ENCODE data around the gene PACRG. TPM values are rescaled to one million over a fixed set of nuclear protein-coding genes. Genes with fewer than 3 reads are reported as not detected.

PACRG gene
- total RNA-seq, 1 experiment from 2014 or later, result 0.59 TPM

- no TSS peak for BruUV-seq (replicated peaks)
- CTCF ChIA-PET, result no interaction called here
- in situ Hi-C loops (cut with HindIII; ENCODE audit: low pct_unique_long_range_greater_than_20kb, low sequenced_read_pairs), result no loop called here
- no peak overlapping the region for H3K27ac ChIP-seq (ENCODE audit: low read length)
- no peaks in the 10 kb centered on the region; the same call in 1 of the 2 replicates for H3K27me3 ChIP-seq (ENCODE audit: control insufficient read depth, insufficient read depth, low read length)
- no peak overlapping the region for H3K4me3 ChIP-seq (ENCODE audit: low read depth in 2 of 2, low read length in 2 of 2)
- POLR2A ChIA-PET, result no interaction called here
- H3K36me3 ChIP-seq (ENCODE audit: control insufficient read depth, insufficient read depth, low read length), result no peaks in the 10 kb centered on the region
- DNase-seq (ENCODE audit: low read depth, low spot score) (no peak), ATAC-seq (no peak)
- no peak for TF ChIP-seq TCF7L2 (IDR thresholded peaks at IDR 0.05; ENCODE audit: low read depth, low read length)
- no peak for TF ChIP-seq POLR2AphosphoS5 (IDR thresholded peaks at IDR 0.05; ENCODE audit: low read depth, low read length)
- TF ChIP-seq REST (IDR thresholded peaks at IDR 0.05; ENCODE audit: insufficient read depth in 1 of 2, low read depth in 2 of 2, low read length in 1 of 2), result no peak
- TF ChIP-seq, protein P1, sequence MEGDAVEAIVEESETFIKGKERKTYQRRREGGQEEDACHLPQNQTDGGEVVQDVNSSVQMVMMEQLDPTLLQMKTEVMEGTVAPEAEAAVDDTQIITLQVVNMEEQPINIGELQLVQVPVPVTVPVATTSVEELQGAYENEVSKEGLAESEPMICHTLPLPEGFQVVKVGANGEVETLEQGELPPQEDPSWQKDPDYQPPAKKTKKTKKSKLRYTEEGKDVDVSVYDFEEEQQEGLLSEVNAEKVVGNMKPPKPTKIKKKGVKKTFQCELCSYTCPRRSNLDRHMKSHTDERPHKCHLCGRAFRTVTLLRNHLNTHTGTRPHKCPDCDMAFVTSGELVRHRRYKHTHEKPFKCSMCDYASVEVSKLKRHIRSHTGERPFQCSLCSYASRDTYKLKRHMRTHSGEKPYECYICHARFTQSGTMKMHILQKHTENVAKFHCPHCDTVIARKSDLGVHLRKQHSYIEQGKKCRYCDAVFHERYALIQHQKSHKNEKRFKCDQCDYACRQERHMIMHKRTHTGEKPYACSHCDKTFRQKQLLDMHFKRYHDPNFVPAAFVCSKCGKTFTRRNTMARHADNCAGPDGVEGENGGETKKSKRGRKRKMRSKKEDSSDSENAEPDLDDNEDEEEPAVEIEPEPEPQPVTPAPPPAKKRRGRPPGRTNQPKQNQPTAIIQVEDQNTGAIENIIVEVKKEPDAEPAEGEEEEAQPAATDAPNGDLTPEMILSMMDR (IDR thresholded peaks at IDR 0.05), result no peak
- TF ChIP-seq SIN3A (IDR thresholded peaks at IDR 0.05; ENCODE audit: borderline replicate concordance, insufficient read depth, low read depth, low read length), result no peak
- no peaks in the 10 kb centered on the region for H3K4me1 ChIP-seq (ENCODE audit: control insufficient read depth, insufficient read depth, low read length)
- intact Hi-C loops (cut with micrococcal nuclease; ENCODE audit: unreplicated experiment), result no loop called here
- no peaks in the 10 kb centered on the region for H3K9me3 ChIP-seq (ENCODE audit: control insufficient read depth, insufficient read depth, low read depth, low read length)
Measured at GRCh38 chr6:162899148-162899547, 171.4 kb downstream of the PACRG start.

DNA sequence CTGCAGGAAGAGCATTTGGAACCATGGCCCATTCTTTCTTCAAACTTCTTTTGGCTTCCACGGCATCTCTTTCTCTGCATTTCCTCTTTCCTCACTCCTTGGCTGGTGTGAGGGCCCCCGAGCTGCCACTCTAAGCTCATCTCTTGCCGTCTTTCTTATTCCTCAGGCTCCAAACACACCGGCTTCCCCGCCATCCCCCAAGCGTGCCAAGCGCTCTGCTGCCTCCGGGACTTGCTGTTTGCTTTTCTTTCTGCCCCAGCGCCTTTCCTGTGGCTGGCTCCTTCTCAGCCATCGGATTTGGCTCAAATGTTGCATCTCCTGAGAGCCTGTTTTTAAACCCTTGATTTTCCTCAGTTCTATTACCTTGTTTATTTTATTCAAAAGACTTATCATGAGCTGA is 172.7 kb downstream of the PACRG start:
- ATAC-seq, result no peak
- POLR2A ChIA-PET, result no interaction called here
- H3K4me3 ChIP-seq (ENCODE audit: low read depth in 2 of 2, low read length in 2 of 2), result no peak overlapping the region
- no peak overlapping the region for H3K27ac ChIP-seq (ENCODE audit: low read length)
- H3K27me3 ChIP-seq (ENCODE audit: control insufficient read depth, insufficient read depth, low read length), result no peaks in the 10 kb centered on the region; the same call in 1 of the 2 replicates
- intact Hi-C loops (cut with micrococcal nuclease; ENCODE audit: unreplicated experiment) (no loop called here), in situ Hi-C loops (cut with HindIII; ENCODE audit: low pct_unique_long_range_greater_than_20kb, low sequenced_read_pairs) (no loop called here)
- TF ChIP-seq POLR2AphosphoS5 (IDR thresholded peaks at IDR 0.05; ENCODE audit: low read depth, low read length) (no peak), REST (IDR thresholded peaks at IDR 0.05; ENCODE audit: insufficient read depth in 1 of 2, low read depth in 2 of 2, low read length in 1 of 2) (no peak), SIN3A (IDR thresholded peaks at IDR 0.05; ENCODE audit: borderline replicate concordance, insufficient read depth, low read depth, low read length) (no peak), TCF7L2 (IDR thresholded peaks at IDR 0.05; ENCODE audit: low read depth, low read length) (no peak)
- TF ChIP-seq, protein P1 (IDR thresholded peaks at IDR 0.05), result no peak
- CTCF ChIA-PET, result no interaction called here
- no peaks in the 10 kb centered on the region for H3K9me3 ChIP-seq (ENCODE audit: control insufficient read depth, insufficient read depth, low read depth, low read length)
- H3K4me1 ChIP-seq (ENCODE audit: control insufficient read depth, insufficient read depth, low read length), result no peaks in the 10 kb centered on the region
- DNase-seq (ENCODE audit: low read depth, low spot score), result no peak
- H3K36me3 ChIP-seq (ENCODE audit: control insufficient read depth, insufficient read depth, low read length), result no peaks in the 10 kb centered on the region
- BruUV-seq (replicated peaks), result no TSS peak
